PC-9 (cell line): Measurements from ENCODE around the gene AGAP2. TPM values are rescaled to one million over a fixed set of nuclear protein-coding genes. Genes with fewer than 3 reads are reported as not detected.

ENCODE experiments used
- BruUV-seq: library from RNA; stranded (reverse); fragments of 400-500 nt; replicated peaks from 2 replicates; lab custom pipeline; 2021; lab: Mats Ljungman, UMichigan
- CTCF ChIA-PET: fragments of 300-600 bp; sonication (Branson Sonifier 250); formaldehyde crosslinking; loops from one replicate; lab custom pipeline; 2022; ENCODE audit warnings: antibody characterized with exemption; lab: Charles Lee
- POLR2A ChIA-PET: fragments of 300-600 bp; sonication (Branson Sonifier 250); formaldehyde crosslinking; loops from one replicate; lab custom pipeline; 2022; ENCODE audit warnings: antibody characterized with exemption; ENCODE audit not compliant: unreplicated experiment; lab: Charles Lee
- DNase-seq, 2 experiments: peaks; one replicate each; pipeline versions ENCODE4 v3.0.0 to v3.0.0-alpha.2; 2015 to 2022; ENCODE audit warnings: mixed read lengths in 1 of 2
- H2AFZ ChIP-seq: fragments of 200-600 bp; sonication (generic); 2 replicates; pipeline ENCODE4 v1.8.1; 2017; ENCODE audit warnings: antibody characterized with exemption
- H3F3A ChIP-seq: fragments of 200-600 bp; sonication (generic); 2 replicates; pipeline ENCODE4 v1.8.1; 2017; ENCODE audit warnings: antibody characterized with exemption, mild to moderate bottlenecking, low read depth; ENCODE audit not compliant: insufficient read depth
- H3K27ac ChIP-seq: fragments of 200-600 bp; sonication (generic); 2 replicates; pipeline ENCODE4 v1.6.1; 2016; ENCODE audit warnings: mixed run types
- H3K27me3 ChIP-seq: fragments of 200-600 bp; sonication (generic); 2 replicates; pipeline ENCODE4 v1.6.1; 2016; ENCODE audit warnings: low read depth, mixed run types; ENCODE audit not compliant: insufficient read depth
- H3K36me3 ChIP-seq: fragments of 200-600 bp; sonication (generic); 2 replicates; pipeline ENCODE4 v1.6.1; 2016; ENCODE audit warnings: low read depth, mixed run types
- H3K4me1 ChIP-seq: fragments of 200-600 bp; sonication (generic); replicated peaks from 2 replicates; pipeline ENCODE4 v1.6.1; 2016; ENCODE audit warnings: mixed run types; ENCODE audit not compliant: insufficient read depth
- H3K4me2 ChIP-seq: fragments of 200-600 bp; sonication (generic); 2 replicates; pipeline ENCODE4 v1.6.1; 2017; ENCODE audit warnings: mixed run types
- H3K4me3 ChIP-seq: fragments of 200-600 bp; sonication (generic); 2 replicates; pipeline ENCODE4 v1.6.1; 2016; ENCODE audit warnings: mixed run types
- H3K79me2 ChIP-seq: fragments of 200-600 bp; sonication (generic); 2 replicates; pipeline ENCODE4 v1.6.1; 2017; ENCODE audit warnings: low read depth, mixed run types
- H3K9me2 ChIP-seq: fragments of 200-600 bp; sonication (generic); 2 replicates; pipeline ENCODE4 v1.8.1; 2017; ENCODE audit warnings: mild to moderate bottlenecking; ENCODE audit not compliant: insufficient read depth
- H3K9me3 ChIP-seq: fragments of 200-600 bp; sonication (generic); 2 replicates; pipeline ENCODE4 v1.8.1; 2016; ENCODE audit warnings: low read depth; ENCODE audit not compliant: insufficient read depth
- H4K20me1 ChIP-seq: fragments of 200-600 bp; sonication (generic); 2 replicates; pipeline ENCODE4 v1.8.1; 2017; ENCODE audit not compliant: insufficient read depth
- CTCF ChIP-seq: fragments of 200-600 bp; sonication (generic); conservative IDR thresholded peaks from 2 replicates; pipeline ENCODE4 v1.6.1; 2017; ENCODE audit warnings: mixed run types, antibody characterized with exemption, mild to moderate bottlenecking, moderate library complexity
- EZH2 ChIP-seq: fragments of 200-600 bp; sonication (generic); IDR thresholded peaks from 2 replicates; pipeline ENCODE4 v1.8.0; 2017; ENCODE audit warnings: antibody characterized with exemption, low read depth
- intact Hi-C: fragments of 100-400 bp; cut with micrococcal nuclease; formaldehyde crosslinking; loops from one replicate; pipeline ENCODE4 v1.10.0; 2022; ENCODE audit not compliant: unreplicated experiment
- total RNA-seq: library from RNA; stranded (reverse); gene quantifications from 2 replicates; pipeline ENCODE4 v1.2.3, GENCODE V29; 2021

Gene AGAP2
- total RNA-seq, 1 experiment from 2014 or later, result 0.50 TPM

DNA sequence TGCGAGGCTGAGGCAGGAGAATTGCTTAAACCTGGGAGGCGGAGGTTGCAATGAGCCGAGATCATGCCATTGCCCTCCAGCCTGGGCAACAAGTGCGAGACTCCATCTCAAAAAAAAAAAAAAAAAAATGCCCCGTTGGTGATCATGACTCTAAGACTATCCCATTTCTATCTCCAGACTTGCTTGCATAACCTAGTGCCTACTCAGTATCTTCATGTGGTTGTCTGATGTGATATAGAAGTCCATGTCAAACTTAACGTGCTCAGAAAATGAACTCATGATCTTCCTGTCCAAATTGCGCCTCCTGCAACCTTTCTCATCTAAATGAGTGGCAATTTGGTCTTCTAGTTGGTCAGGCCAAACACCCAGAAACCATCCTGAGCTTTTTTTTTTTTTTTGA lies 39.4 kb upstream of the AGAP2 start:
- Histone ChIP-seq H2AFZ (no peak overlapping the region), H3K9me3 (no peaks in the 10 kb centered on the region), H3F3A (peaks cover 10% of the 10 kb centered on the region; the same call in 1 of the 2 replicates), H3K36me3 (no peaks in the 10 kb centered on the region), H3K9me2 (no peaks in the 10 kb centered on the region), H3K4me3 (no peak overlapping the region), H3K27ac (no peak overlapping the region), H3K4me2 (no peak overlapping the region), H3K27me3 (no peaks in the 10 kb centered on the region), H3K79me2 (peaks cover 11% of the 10 kb centered on the region), H3K4me1 (peaks cover 8% of the 10 kb centered on the region; the same call in 1 of the 2 replicates), H4K20me1 (no peaks in the 10 kb centered on the region)
- no TSS peak for BruUV-seq
- DNase-seq, result no peak
- TF ChIP-seq CTCF (no peak), EZH2 (no peak)
- ChIA-PET CTCF (no interaction called here), POLR2A (interaction anchor here (0.6 kb wide), 1 partner anchor 19 kb away, joined by 5 read pairs; no protein-coding TSS in a partner anchor)
- intact Hi-C loops, result no loop called here

DNA sequence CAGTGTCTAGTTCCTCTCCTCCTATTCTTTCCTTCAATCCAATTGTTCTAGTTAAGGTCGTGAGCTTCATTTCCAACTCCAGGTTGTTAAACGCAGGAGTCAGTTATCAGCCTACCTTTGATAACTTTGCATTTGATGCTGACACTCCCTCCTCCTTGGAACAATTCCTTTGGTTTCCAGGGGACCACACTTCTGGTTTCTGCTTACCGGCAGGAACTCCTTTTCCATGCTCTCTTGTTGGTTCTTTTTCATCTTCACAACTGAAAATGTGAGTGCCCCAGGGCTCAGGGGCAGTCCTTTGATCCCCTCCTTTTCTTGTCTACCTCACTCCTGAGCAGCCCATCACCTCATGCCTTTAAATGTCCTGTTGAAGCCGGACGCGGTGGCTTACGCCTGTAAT lies 38.8 kb upstream of the AGAP2 start:
- Histone ChIP-seq H3K4me3 (no peak overlapping the region), H3K4me2 (no peak overlapping the region), H3K36me3 (no peaks in the 10 kb centered on the region), H4K20me1 (no peaks in the 10 kb centered on the region), H3K4me1 (peaks cover 8% of the 10 kb centered on the region; the same call in 1 of the 2 replicates), H3K27ac (no peak overlapping the region), H3F3A (peaks cover 10% of the 10 kb centered on the region; the same call in 1 of the 2 replicates), H3K79me2 (peaks cover 8% of the 10 kb centered on the region; the same call in 1 of the 2 replicates), H3K9me2 (no peaks in the 10 kb centered on the region), H3K27me3 (no peaks in the 10 kb centered on the region), H2AFZ (no peak overlapping the region), H3K9me3 (no peaks in the 10 kb centered on the region)
- no peak for DNase-seq
- TF ChIP-seq EZH2 (no peak), CTCF (no peak)
- BruUV-seq, result no TSS peak
- intact Hi-C loops, result no loop called here
- POLR2A ChIA-PET, result no interaction called here
- CTCF ChIA-PET, result no interaction called here

DNA sequence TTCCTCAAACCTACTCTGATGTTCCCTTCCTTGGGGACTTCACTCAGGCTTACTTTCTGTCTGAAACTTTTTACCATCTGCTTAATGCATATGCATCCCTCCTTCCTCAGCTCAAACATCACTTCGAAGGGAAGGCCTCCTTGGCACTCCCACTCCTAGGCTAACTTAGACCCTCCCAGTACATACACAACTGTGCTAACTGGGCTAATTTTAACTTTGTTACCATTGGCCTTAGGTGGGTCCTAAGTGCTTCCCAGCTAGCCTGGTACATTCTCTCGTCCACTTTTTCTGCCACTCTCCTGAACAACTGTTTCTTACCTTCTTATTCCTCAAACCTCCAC lies 37.7 kb upstream of the AGAP2 start:
- Histone ChIP-seq H3K9me2 (no peaks in the 10 kb centered on the region), H3F3A (peaks cover 3% of the 10 kb centered on the region; the same call in 1 of the 2 replicates), H2AFZ (no peak overlapping the region), H3K9me3 (no peaks in the 10 kb centered on the region), H3K79me2 (peaks cover 11% of the 10 kb centered on the region; the same call in 1 of the 2 replicates), H3K4me1 (peaks cover 8% of the 10 kb centered on the region; the same call in 1 of the 2 replicates), H3K4me2 (no peak overlapping the region), H3K27me3 (no peaks in the 10 kb centered on the region), H3K27ac (no peak overlapping the region), H4K20me1 (no peaks in the 10 kb centered on the region), H3K4me3 (no peak overlapping the region), H3K36me3 (no peaks in the 10 kb centered on the region)
- CTCF ChIA-PET, result no interaction called here
- TF ChIP-seq EZH2, result no peak
- TF ChIP-seq CTCF, result no peak
- POLR2A ChIA-PET, result no interaction called here
- BruUV-seq, result no TSS peak
- no peak for DNase-seq
- intact Hi-C loops, result no loop called here
